Hepatocyte (in vitro differentiated cells): ENCODE results near the gene CLCNKB. TPM values are rescaled to one million over a fixed set of nuclear protein-coding genes. Genes with fewer than 3 reads are reported as not detected.

Experiments
- DNase-seq: peaks from one replicate; pipeline ENCODE4 v3.0.0-alpha.2; 2016; ENCODE audit warnings: low spot score
- H2AFZ ChIP-seq: fragments of 200-600 bp; sonication (generic); 2 replicates; pipeline ENCODE4 v1.6.0; 2016; ENCODE audit warnings: antibody characterized with exemption, mild to moderate bottlenecking
- H3K27ac ChIP-seq: fragments of 200-600 bp; sonication (generic); 2 replicates; pipeline ENCODE4 v1.5.1; 2016; ENCODE audit warnings: mild to moderate bottlenecking
- H3K27me3 ChIP-seq: fragments of 200-600 bp; sonication (generic); 2 replicates; pipeline ENCODE4 v1.6.1; 2016
- H3K36me3 ChIP-seq: fragments of 200-600 bp; sonication (generic); replicated peaks from 2 replicates; pipeline ENCODE4 v1.5.1; 2016; ENCODE audit warnings: low read depth; ENCODE audit not compliant: insufficient read depth
- H3K4me1 ChIP-seq: fragments of 200-600 bp; sonication (generic); 2 replicates; pipeline ENCODE4 v1.5.1; 2016; ENCODE audit warnings: mild to moderate bottlenecking, moderate library complexity; ENCODE audit not compliant: insufficient read depth
- H3K4me2 ChIP-seq: fragments of 200-600 bp; sonication (generic); 2 replicates; pipeline ENCODE4 v1.6.0; 2016
- H3K4me3 ChIP-seq: fragments of 200-600 bp; sonication (generic); 2 replicates; pipeline ENCODE4 v1.5.1; 2016; ENCODE audit warnings: mild to moderate bottlenecking
- H3K79me2 ChIP-seq: fragments of 200-600 bp; sonication (generic); 2 replicates; pipeline ENCODE4 v1.6.0; 2017; ENCODE audit warnings: mild to moderate bottlenecking
- H3K9me2 ChIP-seq: fragments of 200-600 bp; sonication (generic); replicated peaks from 2 replicates; pipeline ENCODE4 v1.6.0; 2017; ENCODE audit warnings: mild to moderate bottlenecking; ENCODE audit not compliant: insufficient read depth
- H3K9me3 ChIP-seq: fragments of 200-600 bp; sonication (generic); 2 replicates; pipeline ENCODE4 v1.5.1; 2016; ENCODE audit warnings: low read depth, mild to moderate bottlenecking
- H4K20me1 ChIP-seq: fragments of 200-600 bp; sonication (generic); 2 replicates; pipeline ENCODE4 v1.6.0; 2016; ENCODE audit warnings: mild to moderate bottlenecking; ENCODE audit not compliant: insufficient read depth, poor library complexity, severe bottlenecking
- CTCF ChIP-seq: fragments of 200-600 bp; sonication (generic); IDR thresholded peaks from 2 replicates; pipeline ENCODE4 v1.5.1; 2016; ENCODE audit warnings: antibody characterized with exemption, mild to moderate bottlenecking; ENCODE audit not compliant: poor library complexity
- EZH2 ChIP-seq: fragments of 200-600 bp; sonication (generic); IDR thresholded peaks from 2 replicates; pipeline ENCODE4 v1.6.1; 2016; ENCODE audit warnings: antibody characterized with exemption, mild to moderate bottlenecking, borderline replicate concordance
- EZH2phosphoT487 ChIP-seq: fragments of 200-600 bp; sonication (generic); IDR thresholded peaks from one replicate; pipeline ENCODE4 v1.6.1; 2018; ENCODE audit warnings: antibody characterized with exemption, mild to moderate bottlenecking, low read depth, moderate library complexity; ENCODE audit not compliant: unreplicated experiment, severe bottlenecking
- WGBS: methylation state at CpG from one replicate; pipeline ENCODE4 v1.1.6; 2016; ENCODE audit warnings: low lambda C conversion rate; ENCODE audit errors: missing lambda C conversion rate; 5-methylcytosine and 5-hydroxymethylcytosine counted together
- polyA plus RNA-seq: library from polyadenylated mRNA; unstranded; fragments of >200 nt; fragmentation: Nextera tagmentation; extraction: Ambion mirVana; gene quantifications from 2 replicates; pipeline ENCODE4 v1.2.1, GENCODE V29; 2016
- total RNA-seq: library from RNA; depleted of rRNA; stranded (reverse); fragments of >200 nt; gene quantifications from 2 replicates; pipeline ENCODE4 v1.2.3, GENCODE V29; 2014

The CLCNKB gene
- total and polyA plus RNA-seq, 2 experiments from 2014 or later = 0.47 to 1.4 TPM

DNA sequence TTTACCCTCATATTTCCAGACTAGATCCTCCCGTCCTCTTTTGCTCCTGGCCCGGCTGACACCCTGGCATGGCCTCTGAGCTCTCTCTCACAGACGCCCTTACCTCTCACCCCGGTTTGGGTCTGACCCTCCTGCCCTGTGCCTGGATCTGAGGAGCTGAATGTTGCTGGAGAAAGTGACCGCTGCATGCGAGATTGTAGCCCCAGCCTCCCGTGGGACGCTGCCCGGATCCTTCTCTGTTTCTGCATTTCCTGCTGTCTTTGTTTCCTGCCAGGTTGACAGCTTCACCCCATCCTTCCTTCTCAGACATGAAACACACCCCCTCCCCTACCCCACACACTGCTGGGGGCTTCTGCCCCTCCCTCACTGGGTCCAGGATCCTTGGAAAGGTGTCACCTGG is 20.3 kb downstream of the CLCNKB start:
- no peak for DNase-seq
- Histone ChIP-seq H4K20me1 (no peaks in the 10 kb centered on the region), H3K4me1 (peaks cover 33% of the 10 kb centered on the region), H3K4me2 (no peak overlapping the region), H3K27me3 (no peaks in the 10 kb centered on the region), H3K4me3 (no peak overlapping the region), H3K9me3 (no peaks in the 10 kb centered on the region), H2AFZ (no peak overlapping the region), H3K9me2 (no peaks in the 10 kb centered on the region), H3K79me2 (no peaks in the 10 kb centered on the region), H3K27ac (no peak overlapping the region), H3K36me3 (no peaks in the 10 kb centered on the region)
- TF ChIP-seq EZH2phosphoT487 (no peak), EZH2 (no peak), CTCF (no peak)
- WGBS = 76% methylated on average over 9 of the region's 9 CpGs

DNA sequence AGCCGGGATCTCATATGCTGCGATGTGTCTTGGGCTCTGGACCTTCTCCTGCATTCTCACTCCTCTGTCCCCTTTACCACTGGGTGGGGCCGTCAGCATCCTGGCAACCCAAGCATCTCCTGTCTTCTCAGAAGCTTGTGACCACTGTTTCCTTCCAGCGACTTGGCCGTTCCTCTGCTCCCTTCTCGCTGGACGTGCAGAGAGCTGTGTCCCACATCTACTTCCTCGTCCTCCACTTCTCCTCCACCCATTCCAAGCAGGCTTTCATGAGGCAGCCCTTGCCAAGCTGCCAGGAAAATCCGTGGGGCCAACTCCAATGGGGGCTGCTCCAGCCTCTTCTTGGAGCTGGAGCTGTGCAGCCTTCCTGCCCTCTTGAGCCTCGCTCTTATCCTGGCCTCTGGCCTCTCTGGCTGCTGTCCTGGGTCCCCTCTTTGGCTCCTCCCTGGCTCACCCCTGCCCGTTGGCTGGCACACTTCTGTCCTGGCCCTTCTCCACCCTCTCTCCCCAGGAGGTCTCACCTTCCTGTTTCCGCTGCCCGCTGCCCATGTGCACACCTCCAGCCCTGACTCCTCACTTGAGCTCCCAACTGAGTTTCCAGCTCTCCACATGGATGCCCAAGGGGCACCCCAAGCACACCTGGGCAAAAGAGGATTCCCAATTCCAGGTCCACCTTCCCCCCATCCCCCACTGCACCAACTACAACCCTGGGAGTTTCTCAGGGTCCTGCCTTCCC is 21.1 kb downstream of the CLCNKB start:
- Histone ChIP-seq H3K4me2 (no peak overlapping the region), H4K20me1 (no peaks in the 10 kb centered on the region), H3K4me3 (no peak overlapping the region), H3K9me3 (no peaks in the 10 kb centered on the region), H3K9me2 (no peaks in the 10 kb centered on the region), H3K79me2 (no peaks in the 10 kb centered on the region), H3K27ac (no peak overlapping the region), H3K36me3 (no peaks in the 10 kb centered on the region), H3K4me1 (peaks cover 33% of the 10 kb centered on the region), H3K27me3 (no peaks in the 10 kb centered on the region), H2AFZ (no peak overlapping the region)
- WGBS = 72% methylated on average over 13 of the region's 13 CpGs
- DNase-seq = no peak
- TF ChIP-seq EZH2phosphoT487 (no peak), EZH2 (no peak), CTCF (no peak)

- H3K27ac ChIP-seq = no peak overlapping the region
- H3K4me2 ChIP-seq = no peak overlapping the region
- 57% methylated on average over 8 of the region's 8 CpGs for WGBS
- no peaks in the 10 kb centered on the region for H3K9me3 ChIP-seq
- H3K4me3 ChIP-seq = no peak overlapping the region
- H3K79me2 ChIP-seq = no peaks in the 10 kb centered on the region
- H3K9me2 ChIP-seq = no peaks in the 10 kb centered on the region
- H3K4me1 ChIP-seq = peaks cover 33% of the 10 kb centered on the region
- no peaks in the 10 kb centered on the region for H3K27me3 ChIP-seq
- TF ChIP-seq EZH2phosphoT487 = no peak
- TF ChIP-seq EZH2 = no peak
- no peak for TF ChIP-seq CTCF
- no peaks in the 10 kb centered on the region for H4K20me1 ChIP-seq
- DNase-seq = no peak
- H2AFZ ChIP-seq = no peak overlapping the region
- H3K36me3 ChIP-seq = no peaks in the 10 kb centered on the region
Observed at GRCh38 chr1:16065269-16065576, 21.6 kb downstream of the CLCNKB start.

DNA sequence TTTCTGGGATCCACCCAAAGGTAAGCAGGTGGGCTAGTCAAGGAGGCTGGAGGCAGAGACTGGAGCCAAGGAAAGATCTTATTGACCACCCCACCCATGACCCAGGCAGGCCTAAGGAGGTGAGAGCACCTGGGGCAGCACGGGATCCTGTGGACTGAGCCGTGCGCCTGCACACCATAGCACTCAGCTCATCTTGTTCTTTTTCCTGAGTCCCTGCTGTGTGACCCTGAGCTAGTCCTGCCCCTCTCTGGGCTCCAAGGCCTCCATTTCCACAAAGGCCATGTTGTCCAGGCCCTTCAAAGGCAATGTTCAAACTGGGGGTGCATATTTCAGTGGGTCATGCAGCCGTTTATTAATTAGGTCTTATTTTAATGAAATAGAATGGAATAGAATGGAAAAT is 22.7 kb downstream of the CLCNKB start:
- Histone ChIP-seq H3K4me2 (peak overlapping the region; percentile 51), H2AFZ (no peak overlapping the region), H3K79me2 (no peaks in the 10 kb centered on the region), H3K36me3 (no peaks in the 10 kb centered on the region), H3K9me2 (no peaks in the 10 kb centered on the region), H3K27ac (peak overlapping the region; percentile 87), H4K20me1 (no peaks in the 10 kb centered on the region), H3K27me3 (no peaks in the 10 kb centered on the region), H3K9me3 (no peaks in the 10 kb centered on the region), H3K4me3 (no peak overlapping the region), H3K4me1 (peaks cover 33% of the 10 kb centered on the region)
- WGBS = 89% methylated on average over 4 of the region's 4 CpGs
- DNase-seq = no peak
- TF ChIP-seq CTCF = no peak
- TF ChIP-seq EZH2phosphoT487 = no peak
- no peak for TF ChIP-seq EZH2
